AG04450 (cell line): ENCODE measurements around the gene RPGRIP1L. TPM values are rescaled to one million over a fixed set of nuclear protein-coding genes. Genes with fewer than 3 reads are reported as not detected.

Source experiments
- CTCF ChIA-PET: fragments of 300-600, 350-600 bp; formaldehyde crosslinking; extraction: SDS; loops from one replicate; lab custom pipeline; 2022; ENCODE audit warnings: antibody characterized with exemption, inconsistent platforms; lab: Charles Lee
- POLR2A ChIA-PET: fragments of 350-600 bp; formaldehyde crosslinking; extraction: SDS; loops from one replicate; lab custom pipeline; 2021; ENCODE audit warnings: antibody characterized with exemption, inconsistent platforms; lab: Yijun Ruan, JAX
- DNase-seq: peaks from one replicate; pipeline ENCODE4 v3.0.0-alpha.2; 2011; ENCODE audit warnings: low read depth, low spot score
- H3K27ac ChIP-seq: one replicate; pipeline ENCODE4 v1.5.1; 2012; ENCODE audit warnings: low read depth, low read length, control low read depth
- H3K27me3 ChIP-seq: one replicate; pipeline ENCODE4 v1.6.0; 2012; ENCODE audit warnings: low read length; ENCODE audit not compliant: control insufficient read depth, insufficient read depth
- H3K4me3 ChIP-seq: 2 replicates; pipeline ENCODE4 v1.5.1; 2011; ENCODE audit warnings: mild to moderate bottlenecking, low read depth, low read length, control low read depth
- H3K9me3 ChIP-seq: 2 replicates; pipeline ENCODE4 v1.5.1; 2012; ENCODE audit warnings: low read length; ENCODE audit not compliant: control insufficient read depth, insufficient read depth
- polyA plus RNA-seq: library from polyadenylated mRNA; depleted of rRNA; stranded (reverse); fragments of >200 nt; gene quantifications from 2 replicates; pipeline ENCODE4 v1.2.3, GENCODE V29; 2011
- TF ChIP-seq, protein P1 (sequence below): IDR thresholded peaks from 2 replicates; pipeline ENCODE4 v1.5.1; 2011; ENCODE audit warnings: low read depth, low read length, control low read depth, inconsistent platforms

The RPGRIP1L gene
- polyA plus RNA-seq, 1 experiment = 13.0 TPM

GRCh38 chr16:53626811-53627210, 76.8 kb downstream of the RPGRIP1L start:
- ChIA-PET POLR2A (no interaction called here), CTCF (no interaction called here)
- TF ChIP-seq, protein P1, sequence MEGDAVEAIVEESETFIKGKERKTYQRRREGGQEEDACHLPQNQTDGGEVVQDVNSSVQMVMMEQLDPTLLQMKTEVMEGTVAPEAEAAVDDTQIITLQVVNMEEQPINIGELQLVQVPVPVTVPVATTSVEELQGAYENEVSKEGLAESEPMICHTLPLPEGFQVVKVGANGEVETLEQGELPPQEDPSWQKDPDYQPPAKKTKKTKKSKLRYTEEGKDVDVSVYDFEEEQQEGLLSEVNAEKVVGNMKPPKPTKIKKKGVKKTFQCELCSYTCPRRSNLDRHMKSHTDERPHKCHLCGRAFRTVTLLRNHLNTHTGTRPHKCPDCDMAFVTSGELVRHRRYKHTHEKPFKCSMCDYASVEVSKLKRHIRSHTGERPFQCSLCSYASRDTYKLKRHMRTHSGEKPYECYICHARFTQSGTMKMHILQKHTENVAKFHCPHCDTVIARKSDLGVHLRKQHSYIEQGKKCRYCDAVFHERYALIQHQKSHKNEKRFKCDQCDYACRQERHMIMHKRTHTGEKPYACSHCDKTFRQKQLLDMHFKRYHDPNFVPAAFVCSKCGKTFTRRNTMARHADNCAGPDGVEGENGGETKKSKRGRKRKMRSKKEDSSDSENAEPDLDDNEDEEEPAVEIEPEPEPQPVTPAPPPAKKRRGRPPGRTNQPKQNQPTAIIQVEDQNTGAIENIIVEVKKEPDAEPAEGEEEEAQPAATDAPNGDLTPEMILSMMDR = no peak
- Histone ChIP-seq H3K27ac (no peak overlapping the region), H3K27me3 (no peaks in the 10 kb centered on the region), H3K4me3 (no peak overlapping the region), H3K9me3 (peaks cover 4% of the 10 kb centered on the region; the same call in 1 of the 2 replicates)
- no peak for DNase-seq

GRCh38 chr16:53626161-53626560, 77.5 kb downstream of the RPGRIP1L start:
- no peaks in the 10 kb centered on the region for H3K27me3 ChIP-seq
- TF ChIP-seq, protein P1 = no peak

DNA sequence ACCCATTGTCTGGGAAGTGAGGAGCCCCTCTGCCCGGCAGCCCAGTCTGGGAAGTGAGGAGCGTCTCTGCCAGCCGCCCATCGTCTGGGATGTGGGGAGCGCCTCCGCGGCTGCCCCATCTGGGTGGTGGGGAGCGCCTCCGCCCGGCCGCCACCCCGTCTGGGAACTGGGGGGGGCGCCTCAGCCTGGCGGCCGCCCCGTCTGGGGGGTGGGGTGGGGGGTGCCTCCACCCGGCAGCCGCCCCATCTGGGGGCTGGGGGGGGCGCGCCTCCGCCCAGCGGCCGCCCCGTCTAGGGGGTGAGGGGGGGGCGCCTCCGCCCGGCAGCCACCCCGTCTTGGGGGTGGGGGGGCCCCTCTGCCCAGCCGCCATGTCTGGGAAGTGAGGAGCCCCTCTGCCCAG, 78.4 kb downstream of the RPGRIP1L start:
- DNase-seq = no peak
- Histone ChIP-seq H3K4me3 (no peak overlapping the region), H3K27me3 (no peaks in the 10 kb centered on the region), H3K27ac (no peak overlapping the region), H3K9me3 (peaks cover 4% of the 10 kb centered on the region; the same call in 1 of the 2 replicates)
- TF ChIP-seq, protein P1 = no peak
- ChIA-PET CTCF (no interaction called here), POLR2A (no interaction called here)

More at GRCh38 chr16:53626161-53626560, 77.5 kb downstream of the RPGRIP1L start:
- H3K4me3 ChIP-seq = no peak overlapping the region
- H3K27ac ChIP-seq = no peak overlapping the region
- DNase-seq = no peak
- ChIA-PET CTCF (no interaction called here), POLR2A (no interaction called here)
- peaks cover 4% of the 10 kb centered on the region; the same call in 1 of the 2 replicates for H3K9me3 ChIP-seq

GRCh38 chr16:53622315-53622714, 81.3 kb downstream of the RPGRIP1L start:
- CTCF ChIA-PET = interaction anchor here (0.7 kb wide), 1 partner anchor 43 kb away, joined by 4 read pairs; no protein-coding TSS in a partner anchor
- peaks cover 4% of the 10 kb centered on the region; the same call in 1 of the 2 replicates for H3K9me3 ChIP-seq
- TF ChIP-seq, protein P1 = no peak
- no peak overlapping the region for H3K4me3 ChIP-seq
- H3K27me3 ChIP-seq = no peaks in the 10 kb centered on the region
- H3K27ac ChIP-seq = no peak overlapping the region
- DNase-seq = no peak
- POLR2A ChIA-PET = no interaction called here

- Histone ChIP-seq H3K9me3 (peaks cover 4% of the 10 kb centered on the region; the same call in 1 of the 2 replicates), H3K27ac (no peak overlapping the region), H3K4me3 (no peak overlapping the region), H3K27me3 (no peaks in the 10 kb centered on the region)
- ChIA-PET CTCF (no interaction called here), POLR2A (no interaction called here)
- TF ChIP-seq, protein P1 = no peak
- no peak for DNase-seq
These were observed 83.2 kb downstream of the RPGRIP1L start for GRCh38 chr16:53620476-53620875.
